C4-2B (cell line): ENCODE data around the gene KMT2B.

Experiments
- ZFX ChIP-seq: fragments of 450-650 bp; IDR thresholded peaks from 2 replicates; pipeline ENCODE4 v1.6.1; 2017
- TF ChIP-seq, protein P1 (sequence below): fragments of 450-650 bp; conservative IDR thresholded peaks from 2 replicates; pipeline ENCODE4 v1.5.1; 2017; ENCODE audit warnings: mild to moderate bottlenecking

DNA sequence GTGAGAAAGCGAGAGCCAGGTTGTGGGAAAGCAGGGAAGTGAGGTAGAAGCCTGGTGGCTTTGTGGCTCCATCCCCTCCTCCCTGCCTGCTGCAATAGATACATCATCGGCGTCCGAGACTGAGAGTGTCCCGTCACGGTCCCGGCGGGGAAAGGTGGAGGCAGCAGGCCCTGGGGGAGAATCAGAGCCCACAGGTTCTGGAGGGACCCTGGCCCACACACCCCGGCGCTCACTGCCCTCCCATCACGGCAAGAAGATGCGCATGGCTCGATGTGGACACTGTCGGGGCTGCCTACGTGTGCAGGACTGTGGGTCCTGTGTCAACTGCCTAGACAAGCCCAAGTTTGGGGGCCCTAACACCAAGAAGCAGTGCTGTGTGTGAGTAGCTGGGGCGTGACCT, 5.1 kb downstream of the KMT2B start:
- TF ChIP-seq, protein P1, sequence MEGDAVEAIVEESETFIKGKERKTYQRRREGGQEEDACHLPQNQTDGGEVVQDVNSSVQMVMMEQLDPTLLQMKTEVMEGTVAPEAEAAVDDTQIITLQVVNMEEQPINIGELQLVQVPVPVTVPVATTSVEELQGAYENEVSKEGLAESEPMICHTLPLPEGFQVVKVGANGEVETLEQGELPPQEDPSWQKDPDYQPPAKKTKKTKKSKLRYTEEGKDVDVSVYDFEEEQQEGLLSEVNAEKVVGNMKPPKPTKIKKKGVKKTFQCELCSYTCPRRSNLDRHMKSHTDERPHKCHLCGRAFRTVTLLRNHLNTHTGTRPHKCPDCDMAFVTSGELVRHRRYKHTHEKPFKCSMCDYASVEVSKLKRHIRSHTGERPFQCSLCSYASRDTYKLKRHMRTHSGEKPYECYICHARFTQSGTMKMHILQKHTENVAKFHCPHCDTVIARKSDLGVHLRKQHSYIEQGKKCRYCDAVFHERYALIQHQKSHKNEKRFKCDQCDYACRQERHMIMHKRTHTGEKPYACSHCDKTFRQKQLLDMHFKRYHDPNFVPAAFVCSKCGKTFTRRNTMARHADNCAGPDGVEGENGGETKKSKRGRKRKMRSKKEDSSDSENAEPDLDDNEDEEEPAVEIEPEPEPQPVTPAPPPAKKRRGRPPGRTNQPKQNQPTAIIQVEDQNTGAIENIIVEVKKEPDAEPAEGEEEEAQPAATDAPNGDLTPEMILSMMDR: no peak
- no peak for TF ChIP-seq ZFX
